Measurements from ENCODE around the gene PRKAR1A.

PRKAR1A gene

GRCh38 chr17:68512247-68512959 lies at the start of gene PRKAR1A:
Gene PRKAR1A, plus strand, starts transcription at chr17:68512430. Its CDS starts 2,970 bp downstream, at chr17:68515400.
- TF ChIP-seq POLR2A (IDR thresholded peaks at IDR 0.05; ENCODE audit: extremely low read depth, insufficient read length) (peak; percentile 77), CTCF (IDR thresholded peaks at IDR 0.05; ENCODE audit: low read depth, low read length) (no peak)
- peak; percentile 92 for DNase-seq (ENCODE audit: low read depth)
- peak within 1 kb of the TSS; percentile 92 for H3K4me3 ChIP-seq (ENCODE audit: low read depth, low read length)

- DNase-seq (ENCODE audit: low read depth): no peak
- TF ChIP-seq MAX (IDR thresholded peaks at IDR 0.05; ENCODE audit: low read depth, low read length): no peak
- no peak for TF ChIP-seq CTCF (IDR thresholded peaks at IDR 0.05; ENCODE audit: low read depth, low read length)
- no peak for TF ChIP-seq POLR2A (IDR thresholded peaks at IDR 0.05; ENCODE audit: extremely low read depth, insufficient read length)
- no peak for TF ChIP-seq MYC (IDR thresholded peaks at IDR 0.05; ENCODE audit: low read depth, low read length)
- H3K4me3 ChIP-seq (ENCODE audit: low read depth, low read length): no peak overlapping the region
Measured at GRCh38 chr17:68463211-68464019, 48.8 kb upstream of the PRKAR1A start.

GRCh38 chr17:68468334-68468733 lies 43.9 kb upstream of the PRKAR1A start:
- no peak overlapping the region for H3K4me3 ChIP-seq (ENCODE audit: low read depth, low read length)
- DNase-seq (ENCODE audit: low read depth): no peak
- TF ChIP-seq POLR2A (IDR thresholded peaks at IDR 0.05; ENCODE audit: extremely low read depth, insufficient read length): no peak
- no peak for TF ChIP-seq CTCF (IDR thresholded peaks at IDR 0.05; ENCODE audit: low read depth, low read length)
- no peak for TF ChIP-seq MYC (IDR thresholded peaks at IDR 0.05; ENCODE audit: low read depth, low read length)
- no peak for TF ChIP-seq MAX (IDR thresholded peaks at IDR 0.05; ENCODE audit: low read depth, low read length)

GRCh38 chr17:68468788-68469187 lies 43.4 kb upstream of the PRKAR1A start:
- no peak for TF ChIP-seq MAX (IDR thresholded peaks at IDR 0.05; ENCODE audit: low read depth, low read length)
- TF ChIP-seq POLR2A (IDR thresholded peaks at IDR 0.05; ENCODE audit: extremely low read depth, insufficient read length): no peak
- TF ChIP-seq CTCF (IDR thresholded peaks at IDR 0.05; ENCODE audit: low read depth, low read length): no peak
- no peak for TF ChIP-seq MYC (IDR thresholded peaks at IDR 0.05; ENCODE audit: low read depth, low read length)
- no peak overlapping the region for H3K4me3 ChIP-seq (ENCODE audit: low read depth, low read length)
- DNase-seq (ENCODE audit: low read depth): no peak

GRCh38 chr17:68470961-68471360 lies 41.3 kb upstream of the PRKAR1A start:
- no peak for DNase-seq (ENCODE audit: low read depth)
- no peak overlapping the region for H3K4me3 ChIP-seq (ENCODE audit: low read depth, low read length)
- TF ChIP-seq MYC (IDR thresholded peaks at IDR 0.05; ENCODE audit: low read depth, low read length) (no peak), POLR2A (IDR thresholded peaks at IDR 0.05; ENCODE audit: extremely low read depth, insufficient read length) (no peak), MAX (IDR thresholded peaks at IDR 0.05; ENCODE audit: low read depth, low read length) (no peak), CTCF (IDR thresholded peaks at IDR 0.05; ENCODE audit: low read depth, low read length) (no peak)
